ENCODE data around the gene HRH1.
"Not testable (repeated sequence)": the region's sequence is repeated elsewhere in the genome, so short reads cannot be mapped to it uniquely, and the experiment has no call there.

Gene HRH1

GRCh38 chr3:11154036-11154952, at the start of gene HRH1:
Gene HRH1 (plus strand): TSS chr3:11154493. CDS start chr3:11259038, 104,545 bp downstream.
- no peak for DNase-seq

DNA sequence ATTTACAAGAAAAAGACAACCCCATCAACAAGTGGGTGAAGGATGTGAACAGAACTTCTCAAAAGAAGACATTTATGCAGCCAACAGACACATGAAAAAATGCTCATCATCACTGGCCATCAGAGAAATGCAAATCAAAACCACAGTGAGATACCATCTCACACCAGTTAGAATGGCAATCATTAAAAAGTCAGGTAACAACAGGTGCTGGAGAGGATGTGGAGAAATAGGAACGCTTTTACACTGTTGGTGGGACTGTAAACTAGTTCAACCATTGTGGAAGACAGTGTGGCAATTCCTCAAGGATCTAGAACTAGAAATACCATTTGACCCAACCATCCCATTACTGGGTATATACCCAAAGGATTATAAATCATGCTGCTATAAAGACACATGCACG, 41.0 kb upstream of the HRH1 start:
- DNase-seq = not testable (repeated sequence)

DNA sequence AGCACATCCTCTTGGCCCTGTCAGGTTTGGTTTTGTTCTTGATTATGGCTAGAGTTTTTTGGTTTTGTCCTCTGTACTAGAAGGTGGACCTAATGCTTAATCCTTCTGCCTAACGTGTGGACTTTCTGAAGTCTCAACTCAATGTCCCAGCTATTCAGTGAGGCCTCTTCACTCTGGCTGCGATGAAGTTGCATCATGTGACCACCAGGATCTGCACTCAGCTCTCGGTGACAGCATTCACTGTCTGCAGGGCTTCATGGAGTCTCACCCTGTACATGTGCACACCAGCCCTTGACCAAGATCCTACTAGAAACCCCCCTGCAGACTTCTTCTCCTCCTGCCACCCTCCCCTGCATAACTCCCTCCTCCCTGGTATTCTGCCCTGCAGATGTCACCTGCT, 38.7 kb upstream of the HRH1 start:
- no peak for DNase-seq

GRCh38 chr3:11116336-11117059, 37.8 kb upstream of the HRH1 start:
- no peak for DNase-seq

- no peak for DNase-seq
Observed at GRCh38 chr3:11117591-11117990, 36.7 kb upstream of the HRH1 start.

GRCh38 chr3:11118181-11118682, 36.1 kb upstream of the HRH1 start:
- DNase-seq = no peak

- DNase-seq = no peak
Observed at GRCh38 chr3:11120091-11120805, 34.0 kb upstream of the HRH1 start.

- no peak for DNase-seq
Observed at GRCh38 chr3:11126653-11127052, 27.6 kb upstream of the HRH1 start.

DNA sequence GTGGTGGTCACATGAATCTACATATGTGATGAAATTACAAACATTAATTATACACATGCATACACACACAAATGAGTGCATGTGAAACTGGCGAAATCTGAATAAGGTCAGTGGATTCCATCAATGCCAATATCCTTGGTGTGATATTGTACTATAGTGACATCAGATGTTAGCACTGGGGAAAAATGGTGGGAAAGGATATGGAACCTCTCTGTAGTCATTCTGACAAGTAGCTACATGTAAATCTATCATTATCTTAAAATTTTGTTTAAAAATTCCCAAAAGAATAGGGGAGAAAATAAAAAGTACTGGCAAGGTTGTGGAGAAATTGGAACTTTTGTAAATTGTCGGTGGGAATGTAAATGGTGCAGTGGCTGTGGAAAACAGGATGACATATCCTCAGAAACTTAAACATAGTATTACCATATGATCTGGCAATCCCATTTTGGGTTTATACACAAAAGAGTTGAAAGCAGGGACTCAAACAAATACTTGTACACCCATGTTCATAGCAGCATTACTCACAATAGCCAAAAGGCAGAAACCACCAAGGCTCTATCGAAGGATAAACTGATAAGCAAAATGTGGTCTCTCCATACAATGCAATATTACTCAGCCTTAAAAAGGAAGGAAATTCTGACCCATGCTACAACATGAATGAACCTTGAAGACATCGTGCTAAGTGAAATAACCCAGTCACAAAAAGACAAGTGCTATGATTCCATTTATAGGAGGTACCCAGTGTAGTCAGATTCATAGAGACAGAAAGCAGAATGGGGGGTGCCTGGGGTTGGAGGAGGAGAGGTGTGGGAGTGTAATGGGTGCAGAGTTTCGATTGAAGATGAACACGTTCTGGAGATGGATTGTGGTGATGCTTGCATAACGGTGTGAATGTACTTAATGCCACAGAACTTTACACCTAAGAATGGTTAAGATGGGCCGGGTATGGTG, 25.3 kb upstream of the HRH1 start:
- DNase-seq = no peak

DNA sequence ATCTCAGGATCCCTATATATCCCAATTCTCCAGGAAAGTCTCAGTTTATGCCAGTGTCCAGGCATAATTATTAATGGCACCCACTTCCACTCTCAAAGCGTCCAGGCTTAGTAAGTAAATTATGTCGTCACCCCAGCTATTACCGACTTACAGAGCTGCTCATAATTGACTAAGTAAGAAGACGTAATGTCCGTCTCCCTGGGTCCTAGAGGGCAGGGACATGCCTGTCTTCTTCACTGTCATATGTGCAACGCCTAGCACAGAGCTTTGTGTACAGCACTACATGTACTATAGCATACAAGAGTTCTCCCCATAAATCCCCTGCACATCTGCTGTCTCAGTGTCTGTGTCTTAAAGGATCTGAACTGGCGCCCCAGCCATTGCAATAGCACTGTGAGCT, 23.9 kb upstream of the HRH1 start:
- DNase-seq = no peak

GRCh38 chr3:11131371-11131770, 22.9 kb upstream of the HRH1 start:
- no peak for DNase-seq

DNA sequence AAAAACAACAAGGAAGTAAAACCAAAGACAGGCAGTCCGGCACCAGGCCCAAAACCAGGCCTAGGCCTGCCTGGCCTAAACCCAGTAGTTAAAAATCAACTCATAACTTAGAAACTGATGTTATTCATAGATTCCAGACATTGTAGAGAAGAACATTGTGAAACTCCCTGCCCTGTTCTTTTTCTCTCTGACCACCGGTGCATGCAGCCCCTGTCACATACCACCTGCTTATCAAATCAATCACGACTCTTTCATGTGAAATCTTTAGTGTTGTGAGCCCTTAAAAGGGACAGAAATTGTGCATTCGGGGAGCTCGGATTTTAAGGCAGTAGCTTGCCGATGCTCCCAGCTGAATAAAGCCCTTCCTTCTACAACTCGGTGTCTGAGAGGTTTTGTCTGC, 22.4 kb upstream of the HRH1 start:
- DNase-seq = not testable (repeated sequence)

DNA sequence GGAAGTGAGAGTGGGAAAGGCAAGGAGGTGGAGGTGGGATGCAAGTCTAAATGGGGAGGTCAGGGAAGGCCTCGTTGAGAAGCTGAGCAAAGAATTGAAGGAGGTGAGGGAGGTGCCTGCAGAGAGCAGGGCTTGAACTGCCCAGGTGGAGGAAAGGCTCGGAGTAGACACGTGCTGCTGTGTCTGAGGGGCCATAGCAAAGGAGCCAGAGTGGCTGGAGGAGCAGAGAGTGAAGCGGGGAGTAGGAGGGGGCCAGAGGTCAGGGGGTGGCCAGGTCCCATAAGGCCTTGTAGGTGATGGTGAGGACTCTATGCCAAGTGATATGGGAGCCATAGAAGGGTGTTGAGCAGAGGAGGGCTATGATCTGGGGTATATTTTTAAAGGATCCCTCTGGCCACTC, 21.4 kb upstream of the HRH1 start:
- DNase-seq = no peak

DNA sequence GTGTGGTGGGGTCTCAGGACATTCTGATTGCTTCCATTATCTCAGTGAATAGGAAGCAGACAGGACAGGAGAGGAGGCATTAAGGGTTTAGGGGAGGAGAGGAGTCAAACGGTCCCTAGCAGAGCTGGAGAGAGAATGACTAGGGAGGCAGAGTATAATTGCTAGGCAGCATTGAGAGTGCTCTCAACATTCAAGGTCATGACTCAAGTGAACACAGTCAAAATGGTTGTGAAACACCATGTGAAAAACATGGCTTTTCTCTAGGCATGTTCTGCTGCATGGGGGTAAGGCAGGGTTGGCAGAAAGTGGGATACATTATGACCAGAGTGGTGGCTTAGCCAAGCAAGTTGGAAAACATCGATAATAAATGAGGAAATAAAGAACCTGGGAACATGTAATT, 19.5 kb upstream of the HRH1 start:
- no peak for DNase-seq

DNA sequence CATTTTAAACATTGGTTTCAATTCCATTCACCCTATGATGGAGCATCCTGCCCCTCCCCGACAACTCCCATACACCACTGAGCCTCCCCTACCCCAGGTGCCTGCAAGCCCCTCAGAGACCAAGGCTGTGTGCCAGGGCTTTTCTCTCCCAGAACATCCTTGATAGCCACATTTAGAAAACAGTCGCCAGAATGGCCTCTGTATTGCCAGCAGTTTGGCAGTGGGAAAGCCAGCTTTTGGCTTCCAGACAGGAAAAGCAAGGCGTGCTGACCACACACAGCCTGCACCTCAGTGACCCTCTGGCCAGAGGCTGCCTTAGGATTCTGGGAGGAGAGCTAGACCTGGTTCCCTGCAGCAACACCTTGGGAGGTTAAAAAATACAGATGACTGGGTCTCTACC, 18.2 kb upstream of the HRH1 start:
- no peak for DNase-seq

- no peak for DNase-seq
Observed at GRCh38 chr3:11136830-11137626, 17.3 kb upstream of the HRH1 start.

DNA sequence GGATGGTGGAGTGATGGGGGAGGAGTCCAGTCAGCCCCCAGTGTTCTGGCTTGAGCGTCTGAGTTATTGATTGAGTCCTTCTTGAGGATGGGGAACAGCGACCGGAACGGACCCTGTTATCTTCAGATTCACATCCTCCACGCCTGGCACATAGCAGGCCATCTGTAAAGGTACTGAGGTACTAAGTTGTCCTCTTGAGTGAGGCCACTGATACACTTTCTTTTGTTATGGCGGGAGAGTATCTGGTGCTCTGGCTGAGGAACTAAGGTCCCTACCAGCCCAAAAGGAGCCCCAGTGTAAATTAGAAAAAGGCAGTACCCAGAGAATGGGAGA, 16.7 kb upstream of the HRH1 start:
- no peak for DNase-seq

GRCh38 chr3:11138371-11138770, 15.9 kb upstream of the HRH1 start:
- no peak for DNase-seq

DNA sequence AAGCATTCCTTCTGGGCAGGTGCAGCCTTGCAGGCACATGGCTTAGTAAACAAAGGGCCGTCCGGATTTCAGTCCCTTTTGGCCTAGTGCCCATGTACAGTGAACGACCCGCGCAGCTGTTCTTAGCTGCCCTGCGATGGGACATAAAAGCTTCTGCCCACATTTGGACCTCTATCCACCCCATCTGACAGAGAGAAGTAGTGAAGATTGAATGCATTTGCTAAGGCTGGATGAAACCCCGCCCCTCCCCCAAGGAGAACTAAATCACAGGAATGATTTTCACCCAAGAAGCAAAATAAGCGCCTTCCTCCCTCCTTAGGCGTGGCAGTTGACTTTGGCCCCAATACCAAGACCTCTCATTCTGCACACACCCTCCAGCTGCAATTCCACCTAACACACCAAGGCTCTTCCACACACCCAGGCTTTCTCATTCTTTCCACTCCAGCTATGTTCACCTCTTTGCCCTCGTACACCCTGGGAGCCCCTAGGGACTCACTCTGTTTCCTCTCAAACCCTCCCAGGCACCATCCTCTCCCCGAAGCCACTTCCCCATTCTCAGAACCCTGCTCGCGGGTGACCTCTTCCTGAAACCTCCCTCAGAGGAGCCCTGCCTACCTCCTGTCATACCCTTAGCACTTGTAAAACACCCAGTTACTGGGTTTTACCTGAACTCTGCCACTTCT, 14.1 kb upstream of the HRH1 start:
- DNase-seq = no peak

- DNase-seq = no peak
Observed at GRCh38 chr3:11140713-11141104, 13.6 kb upstream of the HRH1 start.

GRCh38 chr3:11143476-11143875, 10.8 kb upstream of the HRH1 start:
- no peak for DNase-seq
